Erythroblast (primary cell): ENCODE results near the gene HLX.

Source experiments
- DNase-seq, 2 experiments: peaks; one replicate each; lab custom pipeline; 2025; lab: John Stamatoyannopoulos, UW
- GATA1 ChIP-seq: IDR thresholded peaks from 2 replicates; pipeline ENCODE4 v1.6.1; 2011; ENCODE audit warnings: low read depth, mild to moderate bottlenecking, control low read depth, low read length, moderate library complexity
- POLR2A ChIP-seq: IDR thresholded peaks from 2 replicates; pipeline ENCODE4 v1.6.1; 2011; ENCODE audit warnings: mild to moderate bottlenecking, low read length

The HLX gene

GRCh38 chr1:220915954-220916353 is 36.7 kb downstream of the HLX start:
- no peak for TF ChIP-seq POLR2A
- no peak for TF ChIP-seq GATA1
- no peak for DNase-seq

- TF ChIP-seq POLR2A (no peak), GATA1 (no peak)
These were observed 37.9 kb downstream of the HLX start for GRCh38 chr1:220917101-220917500.

GRCh38 chr1:220917535-220918209 is 38.4 kb downstream of the HLX start:
- DNase-seq, result no peak

More at GRCh38 chr1:220917101-220917500, 37.9 kb downstream of the HLX start:
- no peak for DNase-seq

GRCh38 chr1:220918285-220918951 is 39.2 kb downstream of the HLX start:
- TF ChIP-seq GATA1 (no peak), POLR2A (no peak)
- DNase-seq, result no peak

More at GRCh38 chr1:220917535-220918209, 38.4 kb downstream of the HLX start:
- TF ChIP-seq GATA1, result no peak
- TF ChIP-seq POLR2A, result no peak

GRCh38 chr1:220920967-220921366 is 41.7 kb downstream of the HLX start:
- no peak for DNase-seq
- TF ChIP-seq POLR2A (no peak), GATA1 (no peak)

- TF ChIP-seq POLR2A (no peak), GATA1 (no peak)
- no peak for DNase-seq
These were observed 42.3 kb downstream of the HLX start for GRCh38 chr1:220921498-220921897.

GRCh38 chr1:220921971-220922635 is 42.9 kb downstream of the HLX start:
- no peak for TF ChIP-seq POLR2A
- no peak for TF ChIP-seq GATA1
- DNase-seq, result no peak

GRCh38 chr1:220922951-220923350 is 43.7 kb downstream of the HLX start:
- no peak for DNase-seq
- no peak for TF ChIP-seq GATA1
- no peak for TF ChIP-seq POLR2A

GRCh38 chr1:220924331-220924970 is 45.2 kb downstream of the HLX start:
- DNase-seq, result no peak
- TF ChIP-seq POLR2A (no peak), GATA1 (no peak)

- TF ChIP-seq GATA1, result no peak
- TF ChIP-seq POLR2A, result no peak
- no peak for DNase-seq
These were observed 46.5 kb downstream of the HLX start for GRCh38 chr1:220925707-220926106.

GRCh38 chr1:220926146-220926545 is 46.9 kb downstream of the HLX start:
- TF ChIP-seq POLR2A (no peak), GATA1 (no peak)
- DNase-seq, result no peak

GRCh38 chr1:220927442-220927841 is 48.2 kb downstream of the HLX start:
- no peak for DNase-seq
- TF ChIP-seq POLR2A, result no peak
- no peak for TF ChIP-seq GATA1

GRCh38 chr1:220928320-220928719 is 49.1 kb downstream of the HLX start:
- TF ChIP-seq POLR2A (no peak), GATA1 (no peak)
- no peak for DNase-seq
